OCI-LY7 (cell line): ENCODE results near the gene B3GALT4. TPM values are rescaled to one million over a fixed set of nuclear protein-coding genes. Genes with fewer than 3 reads are reported as not detected.

Experiments
- BruUV-seq: library from RNA; stranded (reverse); fragments of 400-500 nt; replicated peaks from 2 replicates; lab custom pipeline; 2021; lab: Mats Ljungman, UMichigan
- CTCF ChIA-PET: fragments of 300-600 bp; sonication (Branson Sonifier 250); formaldehyde crosslinking; loops from one replicate; lab custom pipeline; 2022; ENCODE audit warnings: antibody characterized with exemption; ENCODE audit not compliant: unreplicated experiment; lab: Charles Lee
- POLR2A ChIA-PET: fragments of 300-600 bp; sonication (Branson Sonifier 250); formaldehyde crosslinking; loops from one replicate; lab custom pipeline; 2022; ENCODE audit warnings: antibody characterized with exemption; lab: Charles Lee
- DNase-seq: peaks from one replicate; pipeline ENCODE4 v3.0.0-alpha.2; 2015; ENCODE audit warnings: low spot score
- H2AFZ ChIP-seq: fragments of 200-600 bp; sonication (generic), shearing (Covaris generic); 2 replicates; pipeline ENCODE4 v1.6.1; 2014; ENCODE audit warnings: mild to moderate bottlenecking, antibody characterized with exemption, low read length, moderate library complexity
- H3K27ac ChIP-seq: fragments of 200-600 bp; sonication (generic); 2 replicates; pipeline ENCODE4 v1.5.1; 2014; ENCODE audit warnings: mixed run types, low read depth, mild to moderate bottlenecking, moderate library complexity, low read length, inconsistent platforms; ENCODE audit not compliant: poor library complexity, severe bottlenecking
- H3K36me3 ChIP-seq: fragments of 200-600 bp; sonication (generic); 2 replicates; pipeline ENCODE4 v1.6.1; 2014; ENCODE audit warnings: mild to moderate bottlenecking, antibody characterized with exemption, low read length, moderate library complexity, mixed read lengths; ENCODE audit not compliant: insufficient read depth
- H3K4me1 ChIP-seq: fragments of 200-600 bp; sonication (generic); 2 replicates; pipeline ENCODE4 v1.5.1; 2014; ENCODE audit warnings: mild to moderate bottlenecking, low read length; ENCODE audit not compliant: insufficient read depth, poor library complexity, severe bottlenecking
- H3K4me2 ChIP-seq: fragments of 200-600 bp; sonication (generic); 2 replicates; pipeline ENCODE4 v1.6.1; 2014; ENCODE audit warnings: mild to moderate bottlenecking, low read length
- H3K4me3 ChIP-seq: fragments of 200-600 bp; sonication (generic); 2 replicates; pipeline ENCODE4 v1.5.1; 2014; ENCODE audit warnings: mild to moderate bottlenecking, low read depth, low read length; ENCODE audit not compliant: poor library complexity, severe bottlenecking
- H3K79me2 ChIP-seq: fragments of 200-600 bp; sonication (generic); 2 replicates; pipeline ENCODE4 v1.6.1; 2016; ENCODE audit warnings: low read depth, mild to moderate bottlenecking, low read length, moderate library complexity, mixed read lengths; ENCODE audit not compliant: insufficient read depth
- H3K9me2 ChIP-seq: fragments of 200-600 bp; sonication (generic); 2 replicates; pipeline ENCODE4 v1.6.1; 2016; ENCODE audit warnings: mild to moderate bottlenecking, low read length, mixed read lengths; ENCODE audit not compliant: insufficient read depth
- H3K9me3 ChIP-seq: fragments of 200-600 bp; sonication (generic); 2 replicates; pipeline ENCODE4 v1.6.1; 2014; ENCODE audit warnings: mild to moderate bottlenecking, mixed run types, low read length, mixed read lengths
- H4K20me1 ChIP-seq: fragments of 200-600 bp; sonication (generic); 2 replicates; pipeline ENCODE4 v1.6.1; 2014; ENCODE audit warnings: mild to moderate bottlenecking, antibody characterized with exemption, low read length, moderate library complexity, mixed read lengths; ENCODE audit not compliant: insufficient read depth
- EZH2phosphoT487 ChIP-seq: fragments of 200-600 bp; sonication (generic); IDR thresholded peaks from 2 replicates; pipeline ENCODE4 v1.6.1; 2018; ENCODE audit warnings: low read depth, borderline replicate concordance, mild to moderate bottlenecking, mixed run types, antibody characterized with exemption, low read length, moderate library complexity, mixed read lengths
- intact Hi-C: fragments of 100-400 bp; cut with micrococcal nuclease; formaldehyde crosslinking; loops from one replicate; pipeline ENCODE4 v1.10.0; 2022; ENCODE audit not compliant: unreplicated experiment
- total RNA-seq, 2 experiments: library from RNA; depleted of rRNA in 1 of 2; stranded (reverse); fragments of >200 nt in 1 of 2; shearing (Covaris generic) in 1 of 2; gene quantifications; 2 replicates each; pipeline ENCODE4 v1.2.3, GENCODE V29; 2014 to 2022
- TF ChIP-seq, protein P1 (sequence below): fragments of 200-600 bp; sonication (generic); conservative IDR thresholded peaks from 2 replicates; pipeline ENCODE4 v1.5.1; 2014; ENCODE audit warnings: mild to moderate bottlenecking, antibody characterized with exemption, low read length, moderate library complexity, mixed read lengths

B3GALT4 gene
- total RNA-seq, 2 experiments from 2014 or later: 14.1 to 14.2 TPM

DNA sequence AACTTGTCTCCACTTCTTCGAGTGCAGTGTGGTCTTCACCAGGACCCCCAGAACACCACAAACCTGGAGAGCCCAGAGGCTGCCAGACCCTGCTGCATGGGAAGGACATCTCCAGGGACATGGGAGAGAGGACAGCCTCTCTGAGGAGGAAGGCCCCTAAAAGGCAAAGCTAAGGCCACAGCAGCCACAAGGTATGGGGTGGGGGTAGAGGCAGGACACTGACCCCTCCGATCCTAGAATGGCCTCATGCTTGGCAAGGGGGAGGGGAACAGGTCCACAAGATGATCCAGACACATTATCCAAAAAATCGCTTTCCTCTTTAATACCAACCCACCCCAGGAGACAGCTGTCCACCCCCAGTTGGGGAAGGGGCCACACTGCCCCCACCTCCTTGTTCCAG lies 1.9 kb downstream of the B3GALT4 start:
- no TSS peak for BruUV-seq
- no peak for DNase-seq
- Histone ChIP-seq H4K20me1 (peaks cover 15% of the 10 kb centered on the region), H3K9me3 (no peaks in the 10 kb centered on the region), H3K36me3 (peaks cover 91% of the 10 kb centered on the region), H2AFZ (no peak overlapping the region), H3K4me3 (no peak overlapping the region), H3K4me1 (peaks cover 54% of the 10 kb centered on the region), H3K79me2 (peaks cover 22% of the 10 kb centered on the region), H3K4me2 (no peak overlapping the region), H3K27ac (peak overlapping the region; percentile 93), H3K9me2 (no peaks in the 10 kb centered on the region)
- ChIA-PET CTCF (interaction anchor here (2.7 kb wide), 1 partner anchor 21 kb away, joined by 12 read pairs; no protein-coding TSS in a partner anchor), POLR2A (interaction anchor here (0.8 to 3.2 kb wide), 3 partner anchors 11 to 31 kb away, joined by 3 to 19 read pairs (median 4); partner anchors contain the start of genes PFDN6, RGL2 and WDR46)
- intact Hi-C loops: loop anchor here (1.0 to 5.0 kb wide), 3 partner anchors 20 to 148 kb away; partner anchors contain the start of gene KIFC1
- no peak for TF ChIP-seq EZH2phosphoT487
- TF ChIP-seq, protein P1, sequence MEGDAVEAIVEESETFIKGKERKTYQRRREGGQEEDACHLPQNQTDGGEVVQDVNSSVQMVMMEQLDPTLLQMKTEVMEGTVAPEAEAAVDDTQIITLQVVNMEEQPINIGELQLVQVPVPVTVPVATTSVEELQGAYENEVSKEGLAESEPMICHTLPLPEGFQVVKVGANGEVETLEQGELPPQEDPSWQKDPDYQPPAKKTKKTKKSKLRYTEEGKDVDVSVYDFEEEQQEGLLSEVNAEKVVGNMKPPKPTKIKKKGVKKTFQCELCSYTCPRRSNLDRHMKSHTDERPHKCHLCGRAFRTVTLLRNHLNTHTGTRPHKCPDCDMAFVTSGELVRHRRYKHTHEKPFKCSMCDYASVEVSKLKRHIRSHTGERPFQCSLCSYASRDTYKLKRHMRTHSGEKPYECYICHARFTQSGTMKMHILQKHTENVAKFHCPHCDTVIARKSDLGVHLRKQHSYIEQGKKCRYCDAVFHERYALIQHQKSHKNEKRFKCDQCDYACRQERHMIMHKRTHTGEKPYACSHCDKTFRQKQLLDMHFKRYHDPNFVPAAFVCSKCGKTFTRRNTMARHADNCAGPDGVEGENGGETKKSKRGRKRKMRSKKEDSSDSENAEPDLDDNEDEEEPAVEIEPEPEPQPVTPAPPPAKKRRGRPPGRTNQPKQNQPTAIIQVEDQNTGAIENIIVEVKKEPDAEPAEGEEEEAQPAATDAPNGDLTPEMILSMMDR: no peak

DNA sequence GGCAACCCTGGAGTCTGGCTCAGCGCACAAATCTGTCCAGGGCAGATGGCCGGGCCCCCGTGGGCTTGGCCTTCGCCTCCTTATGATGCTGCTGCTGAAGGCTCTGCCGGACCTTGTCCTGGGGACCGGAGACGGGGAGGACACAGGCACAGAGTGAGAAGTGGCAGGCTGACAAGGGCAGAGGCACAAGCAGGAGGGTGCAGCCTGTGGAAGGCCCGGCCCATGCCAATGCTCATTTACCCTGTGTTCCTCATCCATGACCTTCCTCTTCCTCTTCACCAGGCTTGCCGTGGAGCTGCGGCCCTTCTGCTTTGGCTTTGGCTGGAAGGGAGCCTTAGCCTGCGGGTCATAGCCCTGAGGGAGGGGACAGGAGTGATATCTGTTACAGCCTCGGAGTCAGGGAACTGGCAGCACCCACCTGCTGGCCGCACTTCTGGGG lies 2.4 kb downstream of the B3GALT4 start:
- no peak overlapping the region for H3K4me2 ChIP-seq
- H3K27ac ChIP-seq: peak overlapping the region; percentile 93
- peaks cover 49% of the 10 kb centered on the region for H3K4me1 ChIP-seq
- no peaks in the 10 kb centered on the region for H3K9me3 ChIP-seq
- peaks cover 17% of the 10 kb centered on the region for H3K79me2 ChIP-seq
- TSS peak; percentile 67 for BruUV-seq
- peaks cover 10% of the 10 kb centered on the region for H4K20me1 ChIP-seq
- TF ChIP-seq EZH2phosphoT487: no peak
- TF ChIP-seq, protein P1: no peak
- POLR2A ChIA-PET: interaction anchor here (0.8 kb wide), 1 partner anchor 31 kb away, joined by 4 read pairs; no protein-coding TSS in a partner anchor
- intact Hi-C loops: loop anchor here (5.0 kb wide), 2 partner anchors 113 to 148 kb away; partner anchors contain the start of gene KIFC1
- H3K4me3 ChIP-seq: no peak overlapping the region
- H3K36me3 ChIP-seq: peaks cover 91% of the 10 kb centered on the region
- H3K9me2 ChIP-seq: no peaks in the 10 kb centered on the region
- DNase-seq: no peak
- H2AFZ ChIP-seq: no peak overlapping the region
- CTCF ChIA-PET: no interaction called here

DNA sequence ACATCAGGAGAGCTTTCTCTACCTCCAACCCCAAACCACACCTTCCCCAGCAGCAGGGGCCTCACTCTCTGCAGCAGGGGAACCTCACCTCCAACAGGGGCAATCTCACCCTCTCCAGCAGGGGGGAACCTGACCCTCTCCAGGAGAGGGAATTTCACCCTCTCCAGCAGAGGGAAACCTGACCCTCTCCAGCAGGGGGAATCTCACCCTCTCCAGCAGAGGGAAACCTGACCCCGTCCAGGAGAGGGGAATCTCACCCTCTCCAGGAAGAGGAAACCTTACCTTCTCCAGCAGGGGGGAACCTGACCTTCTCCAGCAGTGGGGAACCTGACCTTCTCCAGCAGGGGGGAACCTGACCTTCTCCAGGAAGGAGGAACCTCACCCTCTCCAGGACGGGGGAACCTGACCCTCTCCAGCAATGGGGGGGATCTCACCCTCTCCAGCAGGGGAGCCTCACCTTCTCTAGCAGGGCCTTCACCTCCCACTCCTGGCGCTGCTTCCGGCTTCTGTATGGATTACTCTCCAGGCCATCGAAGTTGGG lies 3.1 kb downstream of the B3GALT4 start:
- H3K9me2 ChIP-seq: no peaks in the 10 kb centered on the region
- no peak overlapping the region for H3K4me2 ChIP-seq
- no peak overlapping the region for H2AFZ ChIP-seq
- no peaks in the 10 kb centered on the region for H3K9me3 ChIP-seq
- peak; percentile 48 for DNase-seq
- H3K36me3 ChIP-seq: peaks cover 90% of the 10 kb centered on the region
- BruUV-seq: no TSS peak
- intact Hi-C loops: loop anchor here (5.0 kb wide), 2 partner anchors 112 to 147 kb away; partner anchors contain the start of gene KIFC1
- peak overlapping the region; percentile 93 for H3K27ac ChIP-seq
- H3K79me2 ChIP-seq: peaks cover 9% of the 10 kb centered on the region
- H4K20me1 ChIP-seq: peaks cover 2% of the 10 kb centered on the region; the same call in 1 of the 2 replicates
- H3K4me1 ChIP-seq: peaks cover 41% of the 10 kb centered on the region
- TF ChIP-seq EZH2phosphoT487: no peak
- TF ChIP-seq, protein P1: peak; percentile 78
- CTCF ChIA-PET: no interaction called here
- no peak overlapping the region for H3K4me3 ChIP-seq
- POLR2A ChIA-PET: no interaction called here
